HCT116 (cell line): Measurements from ENCODE around the gene CALM1. TPM values are rescaled to one million over a fixed set of nuclear protein-coding genes. Genes with fewer than 3 reads are reported as not detected.

Experiments
- ATAC-seq: fragments of 200-7000 bp; cut with Tn5 transposase; 2 replicates; pipeline ENCODE4 v1.9.1; 2020; ENCODE audit warnings: mild to moderate bottlenecking, moderate library complexity
- BruUV-seq: library from RNA; stranded (reverse); fragments of 400-500 nt; replicated peaks from 2 replicates; lab custom pipeline; 2021; lab: Mats Ljungman, UMichigan
- CTCF ChIA-PET: fragments of 300-600 bp; sonication (Branson Sonifier 250); formaldehyde crosslinking; loops from one replicate; lab custom pipeline; 2021; ENCODE audit warnings: antibody characterized with exemption; lab: Charles Lee
- POLR2A ChIA-PET: fragments of 300-600, 350-600 bp; sonication (Branson Sonifier 250); formaldehyde crosslinking; loops from one replicate; lab custom pipeline; 2021; ENCODE audit warnings: antibody characterized with exemption; lab: Charles Lee
- RAD21 ChIA-PET, 2 experiments: fragments of 300-600 bp; sonication (Branson Sonifier 250); formaldehyde crosslinking; loops; one replicate each; lab custom pipeline; 2023; ENCODE audit warnings: low total read pairs in 2 of 2; ENCODE audit not compliant: uncharacterized antibody in 2 of 2, unreplicated experiment in 2 of 2, low non-redundant PET in 1 of 2; lab: Charles Lee
- DNase-seq: peaks from one replicate; pipeline ENCODE4 v3.0.0-alpha.2; 2010; ENCODE audit warnings: low read depth, low spot score
- H2AFZ ChIP-seq: fragments of 200-600 bp; shearing (Covaris generic), sonication (generic); 2 replicates; pipeline ENCODE4 v1.6.1; 2017; ENCODE audit warnings: low read depth, mixed run types, mixed read lengths, antibody characterized with exemption, low read length; ENCODE audit not compliant: poor library complexity, severe bottlenecking
- H3K27ac ChIP-seq: 2 replicates; pipeline ENCODE4 v1.5.1; 2012; ENCODE audit warnings: low read depth, low read length
- H3K27me3 ChIP-seq: fragments of 200-600 bp; sonication (generic); 2 replicates; pipeline ENCODE4 v1.6.1; 2016; ENCODE audit warnings: mixed run types, low read length, mixed read lengths; ENCODE audit not compliant: insufficient read depth
- H3K36me3 ChIP-seq, 2 experiments: fragments of 200-500 bp in 1 of 2; fragments of 200-600 bp in 1 of 2; sonication (Bioruptor generic) in 1 of 2; sonication (generic) in 1 of 2; 2 replicates each; pipeline versions ENCODE4 v1.5.1 to v1.6.1; 2014 to 2016; ENCODE audit warnings: low read length in 2 of 2, inconsistent platforms in 1 of 2, mixed read lengths in 1 of 2, mixed run types in 1 of 2; ENCODE audit not compliant: insufficient read depth in 2 of 2, control insufficient read depth in 1 of 2
- H3K4me1 ChIP-seq, 2 experiments: fragments of 200-600 bp in 1 of 2; sonication (generic) in 1 of 2; 2 replicates each; pipeline versions ENCODE4 v1.5.1 to v1.6.1; 2012 to 2017; ENCODE audit warnings: low read length in 2 of 2, inconsistent platforms in 1 of 2, mild to moderate bottlenecking in 1 of 2, mixed read lengths in 1 of 2, mixed run types in 1 of 2, moderate library complexity in 1 of 2; ENCODE audit not compliant: insufficient read depth in 2 of 2, control insufficient read depth in 1 of 2
- H3K4me2 ChIP-seq: fragments of 200-600 bp; sonication (generic); 2 replicates; pipeline ENCODE4 v1.6.1; 2017; ENCODE audit warnings: mixed run types, low read length, mixed read lengths
- H3K4me3 ChIP-seq, 2 experiments: fragments of 200-600 bp in 1 of 2; sonication (generic) in 1 of 2; replicated peaks in 1 of 2; 2 replicates each; pipeline ENCODE4 v1.5.1; 2011 to 2016; ENCODE audit warnings: low read length in 2 of 2, control low read depth in 1 of 2, low read depth in 1 of 2, mild to moderate bottlenecking in 1 of 2, mixed read lengths in 1 of 2, mixed run types in 1 of 2
- H3K79me2 ChIP-seq: fragments of 200-600 bp; sonication (generic); 2 replicates; pipeline ENCODE4 v1.6.1; 2017; ENCODE audit warnings: mild to moderate bottlenecking, mixed run types, low read length, moderate library complexity, mixed read lengths; ENCODE audit not compliant: insufficient read depth
- H3K9ac ChIP-seq: fragments of 200-600 bp; sonication (generic); 2 replicates; pipeline ENCODE4 v1.6.1; 2016; ENCODE audit warnings: low read length, mixed read lengths
- H3K9me2 ChIP-seq: fragments of 200-600 bp; sonication (generic), shearing (Covaris generic); 2 replicates; pipeline ENCODE4 v1.6.1; 2017; ENCODE audit warnings: mixed run types, mild to moderate bottlenecking, moderate library complexity; ENCODE audit not compliant: insufficient read depth
- H3K9me3 ChIP-seq, 2 experiments: fragments of 200-500 bp in 1 of 2; fragments of 200-600 bp in 1 of 2; sonication (Bioruptor generic) in 1 of 2; sonication (generic) in 1 of 2; 2 replicates each; pipeline ENCODE4 v1.6.1; 2014 to 2017; ENCODE audit warnings: low read length in 2 of 2, mixed read lengths in 2 of 2, inconsistent platforms in 1 of 2, low read depth in 1 of 2, mild to moderate bottlenecking in 1 of 2, mixed run types in 1 of 2, moderate library complexity in 1 of 2; ENCODE audit not compliant: control insufficient read depth in 1 of 2, insufficient read depth in 1 of 2
- H4K20me1 ChIP-seq: fragments of 200-600 bp; sonication (generic), shearing (Covaris generic); 2 replicates; pipeline ENCODE4 v1.6.1; 2017; ENCODE audit warnings: mixed run types, mild to moderate bottlenecking, moderate library complexity; ENCODE audit not compliant: insufficient read depth
- CBX3 ChIP-seq: IDR thresholded peaks from 2 replicates; pipeline ENCODE4 v1.6.1; 2012; ENCODE audit warnings: low read depth
- CEBPB ChIP-seq: IDR thresholded peaks from 2 replicates; pipeline ENCODE4 v1.6.1; 2012; ENCODE audit warnings: low read depth
- EGR1 ChIP-seq: IDR thresholded peaks from 2 replicates; pipeline ENCODE4 v1.6.1; 2012; ENCODE audit warnings: low read depth
- FOSL1 ChIP-seq: IDR thresholded peaks from 2 replicates; pipeline ENCODE4 v1.6.1; 2012; ENCODE audit warnings: low read depth
- JUND ChIP-seq: IDR thresholded peaks from 2 replicates; pipeline ENCODE4 v1.6.1; 2012
- POLR2A ChIP-seq: IDR thresholded peaks from 2 replicates; pipeline ENCODE4 v1.7.0; 2011; ENCODE audit warnings: borderline replicate concordance; ENCODE audit not compliant: insufficient read depth, insufficient read length; ENCODE audit errors: extremely low read depth
- POLR2AphosphoS5 ChIP-seq: IDR thresholded peaks from 2 replicates; pipeline ENCODE4 v1.6.1; 2011; ENCODE audit warnings: mild to moderate bottlenecking, low read depth, low read length, moderate library complexity
- SRF ChIP-seq: IDR thresholded peaks from 2 replicates; pipeline ENCODE4 v1.6.1; 2012; ENCODE audit warnings: low read depth
- YY1 ChIP-seq: IDR thresholded peaks from 2 replicates; pipeline ENCODE4 v1.6.1; 2011; ENCODE audit warnings: low read length, low read depth, moderate library complexity, mild to moderate bottlenecking; ENCODE audit not compliant: insufficient replicate concordance; ENCODE audit errors: extremely low read depth
- intact Hi-C: fragments of 100-400 bp; cut with micrococcal nuclease; formaldehyde crosslinking; loops from 2 replicates; pipeline ENCODE4 v1.10.0; 2022
- total RNA-seq: library from RNA; stranded (reverse); gene quantifications from one replicate; pipeline ENCODE4 v1.2.1, GENCODE V29; 2021; ENCODE audit not compliant: unreplicated experiment

CALM1 gene
- total RNA-seq, 1 experiment from 2014 or later: 261 TPM

DNA sequence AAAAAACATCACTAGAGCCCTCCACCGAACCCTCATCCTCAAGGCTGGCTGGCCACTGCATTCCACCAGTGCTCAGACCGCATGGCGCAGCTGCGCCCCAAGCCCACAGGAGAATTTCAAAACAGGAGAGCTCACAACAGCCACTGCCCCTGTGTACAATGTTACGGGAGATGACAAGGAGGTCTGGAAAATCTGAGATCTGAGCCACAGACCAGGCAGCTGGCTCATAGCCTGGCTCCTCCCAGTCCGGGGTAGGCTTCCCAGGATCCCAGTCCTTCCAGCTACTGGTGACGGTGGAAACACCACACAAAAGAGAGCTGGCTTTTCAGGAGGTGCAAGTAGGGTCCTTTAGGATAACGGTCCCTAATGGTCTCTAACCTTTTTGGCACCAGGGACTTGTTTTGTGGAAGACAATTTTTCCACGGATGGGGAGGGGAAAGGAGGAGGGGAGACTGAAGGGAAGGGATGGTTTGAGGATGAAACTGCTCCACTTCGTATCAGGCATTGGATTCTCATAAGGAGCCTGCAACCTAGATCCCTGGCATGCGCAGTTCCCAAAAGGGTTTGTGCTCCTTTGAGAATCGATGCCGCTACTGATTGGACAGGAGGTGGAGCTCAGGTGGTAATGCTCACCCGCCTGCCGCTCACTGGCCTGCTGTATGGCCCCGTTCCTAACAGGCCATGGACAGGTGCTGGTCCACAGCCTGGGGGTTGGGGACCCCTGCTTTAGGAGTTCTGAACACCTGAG, 42.1 kb upstream of the CALM1 start:
- H3K27ac ChIP-seq: no peak overlapping the region
- no peak for TF ChIP-seq CBX3
- TF ChIP-seq YY1: no peak
- TF ChIP-seq CEBPB: no peak
- TF ChIP-seq POLR2AphosphoS5: no peak
- TF ChIP-seq SRF: no peak
- TF ChIP-seq JUND: no peak
- TF ChIP-seq POLR2A: no peak
- TF ChIP-seq, all 23 proteins: peak for 0
- no TSS peak for BruUV-seq

DNA sequence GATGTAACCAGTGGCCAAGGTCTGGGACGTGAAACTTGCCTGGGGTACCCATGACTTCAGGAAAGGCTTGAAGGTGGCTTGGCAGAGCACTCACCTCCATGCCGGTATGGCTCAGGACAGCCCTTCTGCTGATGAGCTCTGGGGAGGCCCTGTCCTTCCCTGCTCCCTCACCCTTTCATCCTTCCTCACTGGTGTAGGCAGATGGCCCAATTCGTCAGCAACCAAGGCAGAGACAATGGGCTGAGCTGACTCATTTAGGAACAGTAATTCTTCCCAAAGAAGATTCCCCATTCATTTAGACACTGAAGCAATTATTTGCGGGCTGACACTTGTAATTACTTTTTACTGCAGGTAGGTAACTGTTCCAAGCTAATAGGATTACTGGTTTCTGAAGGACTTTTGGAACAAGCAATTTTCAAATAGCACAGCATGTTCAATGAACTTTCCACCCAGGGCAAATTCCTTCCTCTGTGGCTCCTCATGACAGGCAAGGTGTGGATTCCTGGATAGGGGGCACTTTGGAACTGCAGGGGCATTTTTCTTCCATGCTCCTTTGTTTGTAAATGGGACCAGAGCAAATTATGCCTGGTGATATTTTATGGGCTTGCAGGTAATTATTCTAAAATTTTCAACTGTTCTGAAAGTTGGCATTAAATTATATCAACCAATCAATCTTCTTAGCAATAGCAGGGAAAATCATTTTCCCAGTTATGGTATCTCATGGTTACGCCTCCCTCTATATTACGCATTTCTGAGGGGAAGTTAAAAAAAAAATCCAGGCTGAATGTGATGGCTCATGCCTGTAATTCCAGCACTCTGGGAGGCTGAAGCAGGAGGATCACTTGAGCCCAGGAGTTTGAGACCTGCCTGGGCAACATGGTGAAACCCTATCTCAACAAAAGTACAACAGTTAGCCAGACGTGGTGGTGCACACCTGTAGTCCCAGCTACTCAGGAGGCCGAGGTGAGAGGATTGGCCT, 41.0 kb upstream of the CALM1 start:
- H3K4me1 ChIP-seq: peaks cover 7 to 10% of the 10 kb centered on the region in 2 experiments
- RAD21 ChIA-PET: no interaction called here
- no peaks in the 10 kb centered on the region for H3K36me3 ChIP-seq
- ATAC-seq (peak; percentile 47; the same call in 1 of the 2 replicates), DNase-seq (no peak)
- CTCF ChIA-PET: no interaction called here
- H3K27ac ChIP-seq: no peak overlapping the region
- H3K4me3 ChIP-seq: no peak overlapping the region
- no peaks in the 10 kb centered on the region for H3K79me2 ChIP-seq
- H3K9me2 ChIP-seq: no peaks in the 10 kb centered on the region
- H2AFZ ChIP-seq: peak overlapping the region; percentile 61
- intact Hi-C loops: no loop called here
- no peaks in the 10 kb centered on the region for H3K9me3 ChIP-seq
- H3K4me2 ChIP-seq: peak overlapping the region; percentile 25; the same call in 1 of the 2 replicates
- H3K9ac ChIP-seq: no peak overlapping the region
- POLR2A ChIA-PET: interaction anchor here (1.0 kb wide), 1 partner anchor 14 kb away, joined by 3 read pairs; no protein-coding TSS in a partner anchor
- no peak for TF ChIP-seq EGR1
- TF ChIP-seq FOSL1: peak; percentile 43; the same call in 1 of the 2 replicates
- peak; percentile 41; the same call in 1 of the 2 replicates for TF ChIP-seq JUND
- no peaks in the 10 kb centered on the region for H4K20me1 ChIP-seq
- no peaks in the 10 kb centered on the region for H3K27me3 ChIP-seq
- no TSS peak for BruUV-seq

More for the DNA sequence above, 42.1 kb upstream of the CALM1 start:
- Histone ChIP-seq H3K9ac (no peak overlapping the region), H3K27me3 (no peaks in the 10 kb centered on the region), H3K4me2 (no peak overlapping the region), H3K4me1 (peaks cover 7 to 10% of the 10 kb centered on the region in 2 experiments), H3K36me3 (no peaks in the 10 kb centered on the region), H2AFZ (no peak overlapping the region), H3K9me3 (no peaks in the 10 kb centered on the region), H3K4me3 (no peak overlapping the region), H4K20me1 (no peaks in the 10 kb centered on the region), H3K79me2 (no peaks in the 10 kb centered on the region), H3K9me2 (no peaks in the 10 kb centered on the region)
- CTCF ChIA-PET: no interaction called here
- POLR2A ChIA-PET: interaction anchor here (0.9 to 1.0 kb wide), 2 partner anchors 12 to 23 kb away, joined by 3 read pairs; partner anchors contain the start of gene NRDE2
- no peak for ATAC-seq
- RAD21 ChIA-PET: no interaction called here
- DNase-seq: no peak
- intact Hi-C loops: no loop called here
